HL-60 (cell line): Measurements from ENCODE around the gene MRPS18C.
"Not testable (repeated sequence)": the region's sequence is repeated elsewhere in the genome, so short reads cannot be mapped to it uniquely, and the experiment has no call there.

Experiments used
- DNase-seq, 2 experiments: peaks; one replicate each; pipeline ENCODE4 v3.0.0-alpha.2; 2010 to 2020; ENCODE audit warnings: low read depth in 1 of 2, low spot score in 1 of 2
- H3K27ac ChIP-seq: fragments of 250-450 bp; sonication (Bioruptor Pico); replicated peaks from 2 replicates; pipeline ENCODE4 v1.5.1; 2020; ENCODE audit warnings: mild to moderate bottlenecking, moderate library complexity
- H3K27me3 ChIP-seq: fragments of 250-450 bp; sonication (Bioruptor Pico); 2 replicates; pipeline ENCODE4 v1.5.1; 2021; ENCODE audit warnings: mild to moderate bottlenecking, moderate library complexity; ENCODE audit not compliant: insufficient read depth, poor library complexity, severe bottlenecking
- H3K4me3 ChIP-seq: replicated peaks from 2 replicates; pipeline ENCODE4 v1.5.1; 2011; ENCODE audit warnings: mild to moderate bottlenecking, control low read depth, low read length; ENCODE audit not compliant: insufficient read depth
- GABPA ChIP-seq: IDR thresholded peaks from 2 replicates; pipeline ENCODE4 v1.6.1; 2012; ENCODE audit warnings: low read depth
- POLR2AphosphoS5 ChIP-seq: IDR thresholded peaks from 2 replicates; pipeline ENCODE4 v1.6.1; 2012; ENCODE audit warnings: low read depth
- SPI1 ChIP-seq: IDR thresholded peaks from 2 replicates; pipeline ENCODE4 v1.6.1; 2012; ENCODE audit warnings: low read depth, mild to moderate bottlenecking, borderline replicate concordance
- TF ChIP-seq, protein P1 (sequence below): IDR thresholded peaks from 2 replicates; pipeline ENCODE4 v1.6.1; 2012; ENCODE audit warnings: low read depth; ENCODE audit not compliant: insufficient replicate concordance
- TF ChIP-seq, protein P2 (sequence below): IDR thresholded peaks from one replicate; pipeline ENCODE4 v1.5.1; 2011; ENCODE audit warnings: low read length, control low read depth, inconsistent platforms; ENCODE audit not compliant: insufficient read depth

MRPS18C gene

DNA sequence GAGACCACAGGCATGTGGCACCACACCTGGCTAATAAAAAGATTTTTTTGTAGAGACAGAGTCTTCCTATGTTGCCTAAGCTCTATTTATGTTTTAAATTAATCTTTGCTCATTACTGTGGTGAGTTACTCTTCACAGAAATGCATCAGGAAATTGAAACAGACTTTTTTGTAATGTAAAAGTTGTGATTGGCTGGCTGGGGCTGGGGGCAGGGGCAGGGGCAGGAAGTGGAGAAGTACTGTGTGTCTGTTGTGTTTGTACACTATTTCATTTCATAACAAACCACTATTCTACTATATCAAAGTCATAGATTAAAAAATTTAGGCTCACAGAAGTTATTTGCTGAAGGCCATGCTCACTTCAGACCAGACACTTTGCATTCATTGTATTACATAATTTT is 48.1 kb downstream of the MRPS18C start:
- Histone ChIP-seq H3K27ac (no peak overlapping the region), H3K27me3 (no peaks in the 10 kb centered on the region), H3K4me3 (no peak overlapping the region)
- no peak for DNase-seq
- TF ChIP-seq POLR2AphosphoS5 (no peak), SPI1 (no peak), GABPA (no peak)
- TF ChIP-seq, protein P1, sequence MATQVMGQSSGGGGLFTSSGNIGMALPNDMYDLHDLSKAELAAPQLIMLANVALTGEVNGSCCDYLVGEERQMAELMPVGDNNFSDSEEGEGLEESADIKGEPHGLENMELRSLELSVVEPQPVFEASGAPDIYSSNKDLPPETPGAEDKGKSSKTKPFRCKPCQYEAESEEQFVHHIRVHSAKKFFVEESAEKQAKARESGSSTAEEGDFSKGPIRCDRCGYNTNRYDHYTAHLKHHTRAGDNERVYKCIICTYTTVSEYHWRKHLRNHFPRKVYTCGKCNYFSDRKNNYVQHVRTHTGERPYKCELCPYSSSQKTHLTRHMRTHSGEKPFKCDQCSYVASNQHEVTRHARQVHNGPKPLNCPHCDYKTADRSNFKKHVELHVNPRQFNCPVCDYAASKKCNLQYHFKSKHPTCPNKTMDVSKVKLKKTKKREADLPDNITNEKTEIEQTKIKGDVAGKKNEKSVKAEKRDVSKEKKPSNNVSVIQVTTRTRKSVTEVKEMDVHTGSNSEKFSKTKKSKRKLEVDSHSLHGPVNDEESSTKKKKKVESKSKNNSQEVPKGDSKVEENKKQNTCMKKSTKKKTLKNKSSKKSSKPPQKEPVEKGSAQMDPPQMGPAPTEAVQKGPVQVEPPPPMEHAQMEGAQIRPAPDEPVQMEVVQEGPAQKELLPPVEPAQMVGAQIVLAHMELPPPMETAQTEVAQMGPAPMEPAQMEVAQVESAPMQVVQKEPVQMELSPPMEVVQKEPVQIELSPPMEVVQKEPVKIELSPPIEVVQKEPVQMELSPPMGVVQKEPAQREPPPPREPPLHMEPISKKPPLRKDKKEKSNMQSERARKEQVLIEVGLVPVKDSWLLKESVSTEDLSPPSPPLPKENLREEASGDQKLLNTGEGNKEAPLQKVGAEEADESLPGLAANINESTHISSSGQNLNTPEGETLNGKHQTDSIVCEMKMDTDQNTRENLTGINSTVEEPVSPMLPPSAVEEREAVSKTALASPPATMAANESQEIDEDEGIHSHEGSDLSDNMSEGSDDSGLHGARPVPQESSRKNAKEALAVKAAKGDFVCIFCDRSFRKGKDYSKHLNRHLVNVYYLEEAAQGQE, result no peak
- TF ChIP-seq, protein P2, sequence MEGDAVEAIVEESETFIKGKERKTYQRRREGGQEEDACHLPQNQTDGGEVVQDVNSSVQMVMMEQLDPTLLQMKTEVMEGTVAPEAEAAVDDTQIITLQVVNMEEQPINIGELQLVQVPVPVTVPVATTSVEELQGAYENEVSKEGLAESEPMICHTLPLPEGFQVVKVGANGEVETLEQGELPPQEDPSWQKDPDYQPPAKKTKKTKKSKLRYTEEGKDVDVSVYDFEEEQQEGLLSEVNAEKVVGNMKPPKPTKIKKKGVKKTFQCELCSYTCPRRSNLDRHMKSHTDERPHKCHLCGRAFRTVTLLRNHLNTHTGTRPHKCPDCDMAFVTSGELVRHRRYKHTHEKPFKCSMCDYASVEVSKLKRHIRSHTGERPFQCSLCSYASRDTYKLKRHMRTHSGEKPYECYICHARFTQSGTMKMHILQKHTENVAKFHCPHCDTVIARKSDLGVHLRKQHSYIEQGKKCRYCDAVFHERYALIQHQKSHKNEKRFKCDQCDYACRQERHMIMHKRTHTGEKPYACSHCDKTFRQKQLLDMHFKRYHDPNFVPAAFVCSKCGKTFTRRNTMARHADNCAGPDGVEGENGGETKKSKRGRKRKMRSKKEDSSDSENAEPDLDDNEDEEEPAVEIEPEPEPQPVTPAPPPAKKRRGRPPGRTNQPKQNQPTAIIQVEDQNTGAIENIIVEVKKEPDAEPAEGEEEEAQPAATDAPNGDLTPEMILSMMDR, result no peak

DNA sequence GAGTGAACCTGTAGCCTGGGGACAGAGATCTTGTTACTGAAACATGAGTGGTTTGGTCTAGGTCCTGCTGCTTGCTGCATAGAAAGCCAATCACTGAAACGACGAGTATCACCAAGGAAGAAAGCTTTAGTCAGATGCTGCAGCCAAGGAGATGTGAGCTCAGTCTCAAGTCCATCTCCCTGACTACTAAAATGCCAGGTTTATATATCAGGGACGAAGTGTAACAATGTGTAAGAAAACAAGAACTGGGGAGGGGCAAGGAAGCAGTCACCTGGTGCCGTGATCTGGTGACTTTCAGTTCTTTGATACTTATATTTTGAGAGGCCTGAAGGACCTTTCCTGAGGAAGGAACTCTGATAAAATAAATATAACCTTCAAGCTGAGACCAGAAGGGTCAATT is 48.6 kb downstream of the MRPS18C start:
- H3K27me3 ChIP-seq, result no peaks in the 10 kb centered on the region
- TF ChIP-seq, protein P1, result no peak
- TF ChIP-seq, protein P2, result no peak
- TF ChIP-seq POLR2AphosphoS5 (no peak), GABPA (no peak), SPI1 (no peak)
- DNase-seq, result no peak
- no peak overlapping the region for H3K27ac ChIP-seq
- no peak overlapping the region for H3K4me3 ChIP-seq

DNA sequence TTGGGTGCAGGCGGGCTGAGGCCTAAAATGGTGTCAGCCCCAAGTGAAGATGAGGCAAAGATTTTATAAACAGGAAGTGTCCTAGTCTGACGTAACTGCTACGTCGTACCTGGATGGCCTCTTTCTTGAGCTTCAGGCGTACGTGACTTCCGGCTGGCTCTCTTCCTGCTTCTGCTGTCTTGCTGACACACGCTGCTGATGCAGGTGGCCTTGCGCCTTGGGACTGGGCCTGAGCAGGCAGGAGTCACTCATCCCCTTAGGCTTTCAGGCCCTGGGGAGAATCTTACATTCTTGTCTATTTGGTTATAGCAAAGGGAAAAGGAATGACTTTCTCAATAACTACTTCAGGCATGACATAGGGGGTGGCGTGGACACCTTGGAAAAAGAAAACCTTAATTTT is 49.1 kb downstream of the MRPS18C start:
- peak in 1 of 2 experiments; percentile 26 for DNase-seq
- no peak overlapping the region for H3K4me3 ChIP-seq
- H3K27ac ChIP-seq, result no peak overlapping the region
- 0 out of 2 replicates have a peak, but pooled peaks have one; percentile 23 for TF ChIP-seq SPI1
- TF ChIP-seq POLR2AphosphoS5, result no peak
- no peaks in the 10 kb centered on the region for H3K27me3 ChIP-seq

DNA sequence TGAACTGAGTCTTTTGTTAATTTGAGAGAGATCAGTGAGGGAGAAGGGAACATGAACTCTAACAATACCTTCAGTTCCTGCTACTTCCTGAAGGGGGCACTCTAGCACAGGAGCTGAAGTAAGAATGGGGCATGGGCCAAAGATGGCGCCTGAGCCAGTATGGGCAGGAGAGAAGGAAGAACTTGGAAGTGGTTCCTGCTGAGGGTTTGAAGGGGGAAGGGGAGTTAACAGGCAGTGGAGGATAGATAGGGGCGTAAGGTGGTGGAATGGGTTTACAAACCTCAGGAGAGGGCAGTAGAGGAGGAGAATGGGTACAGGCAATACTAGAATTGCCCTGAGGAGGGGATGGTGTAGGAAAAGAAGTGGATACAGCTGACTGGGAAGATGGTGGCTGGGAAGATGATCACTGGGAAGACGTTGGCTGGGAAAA is 53.3 kb downstream of the MRPS18C start:
- not testable (repeated sequence) for H3K27me3 ChIP-seq, H3K4me3 ChIP-seq, H3K27ac ChIP-seq
- DNase-seq, result peak; percentile 58 to 78

DNA sequence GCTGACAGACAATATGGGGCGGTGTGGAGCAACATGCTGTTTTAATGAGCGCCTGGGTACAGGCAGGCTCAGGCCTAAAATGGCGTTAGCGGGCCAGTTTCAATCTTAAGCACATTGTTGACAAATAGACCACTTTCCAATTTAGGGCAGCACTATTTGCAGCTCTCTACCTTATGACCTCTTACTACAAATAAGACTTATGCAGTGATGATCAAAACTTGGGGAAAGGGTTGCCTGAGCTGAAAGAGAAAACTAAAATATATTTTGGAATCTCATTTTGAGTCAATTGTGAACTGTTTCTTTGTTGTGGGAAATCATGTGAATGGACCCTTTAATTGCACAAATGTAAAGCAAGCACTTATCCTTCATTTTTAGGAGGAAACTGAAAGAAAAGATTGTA is 54.6 kb downstream of the MRPS18C start:
- Histone ChIP-seq H3K4me3 (no peak overlapping the region), H3K27me3 (no peaks in the 10 kb centered on the region), H3K27ac (no peak overlapping the region)
- no peak for DNase-seq
- TF ChIP-seq POLR2AphosphoS5, result no peak
- TF ChIP-seq, protein P1, result no peak
- no peak for TF ChIP-seq SPI1
